Effector CD4-positive, alpha-beta T cell (primary cell): Measurements from ENCODE around the gene KRT86.
"Not testable (repeated sequence)": the region's sequence is repeated elsewhere in the genome, so short reads cannot be mapped to it uniquely, and the experiment has no call there.

Source experiments
- DNase-seq: peaks from one replicate; pipeline ENCODE4 v3.0.0-alpha.2; 2020

Gene KRT86

GRCh38 chr12:52342781-52343490, 68.5 kb downstream of the KRT86 start:
- DNase-seq = no peak

GRCh38 chr12:52343550-52343949, 69.1 kb downstream of the KRT86 start:
- no peak for DNase-seq

- DNase-seq = no peak
These were observed 69.7 kb downstream of the KRT86 start for GRCh38 chr12:52344111-52344510.

- DNase-seq = not testable (repeated sequence)
These were observed 70.6 kb downstream of the KRT86 start for GRCh38 chr12:52345041-52345440.

- no peak for DNase-seq
These were observed 72.1 kb downstream of the KRT86 start for GRCh38 chr12:52346593-52346992.

- no peak for DNase-seq
These were observed 72.6 kb downstream of the KRT86 start for GRCh38 chr12:52347016-52347415.

- no peak for DNase-seq
These were observed 73.4 kb downstream of the KRT86 start for GRCh38 chr12:52347551-52348510.

GRCh38 chr12:52349196-52349595, 74.8 kb downstream of the KRT86 start:
- no peak for DNase-seq

GRCh38 chr12:52350021-52350620, 75.7 kb downstream of the KRT86 start:
- no peak for DNase-seq

GRCh38 chr12:52350786-52351185, 76.3 kb downstream of the KRT86 start:
- DNase-seq = no peak

- peak; percentile 21 for DNase-seq
These were observed 77.0 kb downstream of the KRT86 start for GRCh38 chr12:52351196-52352059.

- no peak for DNase-seq
These were observed 78.5 kb downstream of the KRT86 start for GRCh38 chr12:52352951-52353350.

- no peak for DNase-seq
These were observed 79.3 kb downstream of the KRT86 start for GRCh38 chr12:52353766-52354165.

GRCh38 chr12:52354200-52354599, 79.8 kb downstream of the KRT86 start:
- no peak for DNase-seq

- no peak for DNase-seq
These were observed 80.7 kb downstream of the KRT86 start for GRCh38 chr12:52355176-52355575.

GRCh38 chr12:52356031-52356761, 81.8 kb downstream of the KRT86 start:
- DNase-seq = no peak

GRCh38 chr12:52356762-52357580, 82.5 kb downstream of the KRT86 start:
- no peak for DNase-seq
